ENCODE results near the gene AFAP1L2. TPM values are rescaled to one million over a fixed set of nuclear protein-coding genes. Genes with fewer than 3 reads are reported as not detected.

Gene AFAP1L2
- total and polyA plus RNA-seq, 9 of the 15 experiments (the other 6 are each of a cell fraction or from before 2014, with no cell fraction given) = 0.07 TPM; not detected in 8

DNA sequence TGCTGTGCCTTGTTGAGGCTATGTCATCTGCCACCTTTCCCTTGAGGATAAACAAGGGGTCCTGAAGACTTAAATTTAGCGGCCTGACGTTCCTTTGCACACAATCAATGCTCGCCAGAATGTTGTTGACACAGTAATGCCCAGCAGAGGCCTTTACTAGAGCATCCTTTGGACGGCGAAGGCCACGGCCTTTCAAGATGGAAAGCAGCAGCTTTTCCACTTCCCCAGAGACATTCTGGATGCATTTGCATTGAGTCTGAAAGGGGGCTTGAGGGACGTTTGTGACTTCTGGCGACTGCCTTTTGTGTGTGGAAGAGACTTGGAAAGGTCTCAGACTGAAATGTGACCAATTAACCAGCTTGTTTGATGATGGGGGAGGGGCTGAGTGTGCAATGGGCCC lies 112.8 kb downstream of the AFAP1L2 start:
- CTCF ChIA-PET (ENCODE audit: low intra/inter-chr PET ratio) = no interaction called here
- Histone ChIP-seq H3K79me2 (ENCODE audit: control insufficient read depth, insufficient read depth, low read length) (no peaks in the 10 kb centered on the region), H3K9me1 (ENCODE audit: control insufficient read depth, insufficient read depth, low read length) (no peaks in the 10 kb centered on the region), H3K4me2 (ENCODE audit: insufficient read depth, low read length) (no peak overlapping the region), H3K36me3 (ENCODE audit: control insufficient read depth, insufficient read depth, low read length) (no peaks in the 10 kb centered on the region), H3K9ac (ENCODE audit: insufficient read depth in 1 of 2, low read depth in 2 of 2, low read length in 2 of 2) (no peak overlapping the region), H4K20me1 (replicated peaks; ENCODE audit: control insufficient read depth, insufficient read depth, low read length) (no peaks in the 10 kb centered on the region), H3K27ac (ENCODE audit: extremely low read depth, low read depth, low read length) (no peak overlapping the region), H3K9me3 (replicated peaks; ENCODE audit: control insufficient read depth, insufficient read depth, low read depth, low read length) (no peaks in the 10 kb centered on the region), H2AFZ (ENCODE audit: low read depth, low read length) (no peak overlapping the region), H3K27me3 (ENCODE audit: control insufficient read depth in 2 of 2, insufficient read depth in 2 of 2, low read length in 2 of 2) (peaks cover 0 to 24% of the 10 kb centered on the region in 2 experiments; a peak in 3 of 5 replicates), H3K4me1 (replicated peaks in 1 of 2; ENCODE audit: control insufficient read depth in 2 of 2, insufficient read depth in 2 of 2, low read length in 2 of 2) (no peaks in the 10 kb centered on the region), H3K4me3 (no peak overlapping the region)
- intact Hi-C loops (cut with micrococcal nuclease) (no loop called here), in situ Hi-C loops (cut with MboI) (no loop called here)
- POLR2A ChIA-PET = no interaction called here
- FAIRE-seq = no peak
- TF ChIP-seq MTA1 (IDR thresholded peaks at IDR 0.05; ENCODE audit: borderline replicate concordance) = no peak
- TF ChIP-seq MAFF (IDR thresholded peaks at IDR 0.05; ENCODE audit: low read length) = no peak
- TF ChIP-seq ZBTB33 (CRISPR knock-in tag; IDR thresholded peaks at IDR 0.05) = no peak
- TF ChIP-seq THRA (IDR thresholded peaks at IDR 0.05) = no peak
- no peak for TF ChIP-seq NELFE (IDR thresholded peaks at IDR 0.05; ENCODE audit: insufficient read depth, insufficient read length)
- TF ChIP-seq ZNF134 (CRISPR knock-in tag; conservative IDR thresholded peaks at IDR 0.05) = no peak
- TF ChIP-seq SMARCE1 (IDR thresholded peaks at IDR 0.05) = no peak
- TF ChIP-seq KLF6 (CRISPR knock-in tag; IDR thresholded peaks at IDR 0.05; ENCODE audit: borderline replicate concordance) = no peak
- TF ChIP-seq, protein P1, sequence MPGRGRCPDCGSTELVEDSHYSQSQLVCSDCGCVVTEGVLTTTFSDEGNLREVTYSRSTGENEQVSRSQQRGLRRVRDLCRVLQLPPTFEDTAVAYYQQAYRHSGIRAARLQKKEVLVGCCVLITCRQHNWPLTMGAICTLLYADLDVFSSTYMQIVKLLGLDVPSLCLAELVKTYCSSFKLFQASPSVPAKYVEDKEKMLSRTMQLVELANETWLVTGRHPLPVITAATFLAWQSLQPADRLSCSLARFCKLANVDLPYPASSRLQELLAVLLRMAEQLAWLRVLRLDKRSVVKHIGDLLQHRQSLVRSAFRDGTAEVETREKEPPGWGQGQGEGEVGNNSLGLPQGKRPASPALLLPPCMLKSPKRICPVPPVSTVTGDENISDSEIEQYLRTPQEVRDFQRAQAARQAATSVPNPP (IDR thresholded peaks at IDR 0.05; ENCODE audit: borderline replicate concordance, insufficient read depth, insufficient read length) = no peak
- no peak for TF ChIP-seq ZEB2 (IDR thresholded peaks at IDR 0.05)
- no peak for TF ChIP-seq PBX2 (CRISPR knock-in tag; IDR thresholded peaks at IDR 0.05; ENCODE audit: low read depth)
- TF ChIP-seq PBX2 (tag; conservative IDR thresholded peaks at IDR 0.05; ENCODE audit: low read depth) = no peak
- no peak for TF ChIP-seq CREB5 (CRISPR knock-in tag; IDR thresholded peaks at IDR 0.05)
- TF ChIP-seq ZNF785 (CRISPR knock-in tag; IDR thresholded peaks at IDR 0.05) = no peak
- TF ChIP-seq SNAPC5 (CRISPR knock-in tag; IDR thresholded peaks at IDR 0.05) = no peak
- no peak for TF ChIP-seq ZFX (CRISPR knock-in tag; IDR thresholded peaks at IDR 0.05)
- WGBS (ENCODE audit: insufficient coverage, low coverage, missing lambda C conversion rate) = 0% methylated on average over 6 of the region's 8 CpGs
- no peak for ATAC-seq
- DNase-seq (ENCODE audit: extremely low read depth in 1 of 4, low spot score in 3 of 4) = no peak
- BruUV-seq (replicated peaks) = no TSS peak

All from K562 (cell line).